ENCODE data around the gene EFCAB13. TPM values are rescaled to one million over a fixed set of nuclear protein-coding genes. Genes with fewer than 3 reads are reported as not detected.

The EFCAB13 gene
- total RNA-seq, 2 donors from 2014 or later = 4.3 to 8.9 TPM

GRCh38 chr17:47316311-47316710 lies 7.4 kb upstream of the EFCAB13 start:
- 54 to 60% methylated on average over 1 to 3 of the region's 3 CpGs for WGBS, 2 experiments (ENCODE audit: insufficient coverage in 1 of 2, insufficient read length in 1 of 2)
- Mint-ChIP-seq H3K4me1 (peaks cover 13% of the 10 kb centered on the region), H3K27me3 (ENCODE audit: insufficient read depth) (peaks cover 4% of the 10 kb centered on the region), H3K27ac (no peak overlapping the region), H3K4me3 (no peak overlapping the region), H3K9me3 (peaks cover 7% of the 10 kb centered on the region), H3K36me3 (ENCODE audit: low read depth) (no peaks in the 10 kb centered on the region)
- Histone ChIP-seq H3K27me3 (ENCODE audit: control insufficient read depth, insufficient read depth, low read length, poor library complexity, severe bottlenecking) (no peaks in the 10 kb centered on the region), H3K4me3 (ENCODE audit: low read length) (no peak overlapping the region), H3K9me3 (ENCODE audit: control insufficient read depth, low read length) (peaks cover 9% of the 10 kb centered on the region), H3K9ac (ENCODE audit: extremely low read depth, low read length, poor library complexity, severe bottlenecking) (no peak overlapping the region), H3K36me3 (ENCODE audit: control insufficient read depth, insufficient read depth, low read length) (no peaks in the 10 kb centered on the region), H3K27ac (ENCODE audit: low read depth, low read length) (no peak overlapping the region), H3K4me1 (ENCODE audit: control insufficient read depth, insufficient read depth, low read length) (peaks cover 3% of the 10 kb centered on the region)
- TF ChIP-seq CTCF (conservative IDR thresholded peaks at IDR 0.05) = no peak
- no peak for DNase-seq

- peaks cover 9% of the 10 kb centered on the region for H3K4me1 Mint-ChIP-seq
- Histone ChIP-seq H3K27me3 (ENCODE audit: control insufficient read depth, insufficient read depth, low read length, poor library complexity, severe bottlenecking) (no peaks in the 10 kb centered on the region), H3K9ac (ENCODE audit: extremely low read depth, low read length, poor library complexity, severe bottlenecking) (no peak overlapping the region), H3K4me3 (ENCODE audit: low read length) (no peak overlapping the region), H3K4me1 (ENCODE audit: control insufficient read depth, insufficient read depth, low read length) (peaks cover 3% of the 10 kb centered on the region), H3K36me3 (ENCODE audit: control insufficient read depth, insufficient read depth, low read length) (no peaks in the 10 kb centered on the region), H3K9me3 (ENCODE audit: control insufficient read depth, low read length) (peaks cover 10% of the 10 kb centered on the region), H3K27ac (ENCODE audit: low read depth, low read length) (no peak overlapping the region)
- no peak for TF ChIP-seq CTCF (conservative IDR thresholded peaks at IDR 0.05)
- no peaks in the 10 kb centered on the region for H3K36me3 Mint-ChIP-seq (ENCODE audit: low read depth)
- H3K4me3 Mint-ChIP-seq = no peak overlapping the region
- peaks cover 9% of the 10 kb centered on the region for H3K9me3 Mint-ChIP-seq
- DNase-seq = peak; percentile 40
- H3K27me3 Mint-ChIP-seq (ENCODE audit: insufficient read depth) = peaks cover 5% of the 10 kb centered on the region
- 80 to 89% methylated on average over 2 of the region's 2 CpGs for WGBS, 2 experiments (ENCODE audit: insufficient coverage in 1 of 2, insufficient read length in 1 of 2)
- no peak overlapping the region for H3K27ac Mint-ChIP-seq
These were observed 6.6 kb upstream of the EFCAB13 start for GRCh38 chr17:47317119-47317518.

- Mint-ChIP-seq H3K4me1 (peaks cover 6% of the 10 kb centered on the region), H3K27me3 (ENCODE audit: insufficient read depth) (peaks cover 10% of the 10 kb centered on the region), H3K36me3 (ENCODE audit: low read depth) (no peaks in the 10 kb centered on the region), H3K9me3 (peaks cover 9% of the 10 kb centered on the region), H3K4me3 (no peak overlapping the region), H3K27ac (no peak overlapping the region)
- peaks cover 10% of the 10 kb centered on the region for H3K9me3 ChIP-seq (ENCODE audit: control insufficient read depth, low read length)
- H3K27me3 ChIP-seq (ENCODE audit: control insufficient read depth, insufficient read depth, low read length, poor library complexity, severe bottlenecking) = no peaks in the 10 kb centered on the region
- H3K27ac ChIP-seq (ENCODE audit: low read depth, low read length) = no peak overlapping the region
- no peak overlapping the region for H3K9ac ChIP-seq (ENCODE audit: extremely low read depth, low read length, poor library complexity, severe bottlenecking)
- no peak overlapping the region for H3K4me3 ChIP-seq (ENCODE audit: low read length)
- no peak for TF ChIP-seq CTCF (conservative IDR thresholded peaks at IDR 0.05)
- peaks cover 3% of the 10 kb centered on the region for H3K4me1 ChIP-seq (ENCODE audit: control insufficient read depth, insufficient read depth, low read length)
- no peaks in the 10 kb centered on the region for H3K36me3 ChIP-seq (ENCODE audit: control insufficient read depth, insufficient read depth, low read length)
- 94% methylated on average over 2 to 3 of the region's 3 CpGs for WGBS, 2 experiments (ENCODE audit: insufficient coverage in 1 of 2, insufficient read length in 1 of 2)
- DNase-seq = no peak
These were observed 5.4 kb upstream of the EFCAB13 start for GRCh38 chr17:47318197-47318918.
